Lower lobe of right lung (tissue), 2 donors: ENCODE measurements around the gene FOXP1. TPM values are rescaled to one million over a fixed set of nuclear protein-coding genes. Genes with fewer than 3 reads are reported as not detected.
A peak's percentile ranks its signal among the peaks of the same experiment; 100 is the strongest.

Source experiments
- ATAC-seq, 2 donors: fragments of 200-7000 bp; cut with Tn5 transposase; one replicate each; pipeline ENCODE4 v1.9.1; 2020 to 2022; ENCODE audit warnings: mild to moderate bottlenecking in 2 of 2, moderate library complexity in 2 of 2
- DNase-seq: peaks from one replicate; pipeline ENCODE4 v3.0.0-alpha.2; 2020
- H3K27ac ChIP-seq: fragments of 200-600 bp; one replicate; pipeline ENCODE4 v1.8.0; 2022
- H3K27me3 ChIP-seq: fragments of 200-600 bp; one replicate; pipeline ENCODE4 v1.8.0; 2022; ENCODE audit warnings: low read depth
- H3K36me3 ChIP-seq: fragments of 200-600 bp; one replicate; pipeline ENCODE4 v1.8.0; 2022; ENCODE audit warnings: mild to moderate bottlenecking
- H3K4me1 ChIP-seq: fragments of 200-600 bp; one replicate; pipeline ENCODE4 v1.8.0; 2022
- H3K4me3 ChIP-seq: fragments of 200-600 bp; one replicate; pipeline ENCODE4 v1.8.0; 2022; ENCODE audit warnings: mild to moderate bottlenecking
- H3K9me3 ChIP-seq: fragments of 200-600 bp; one replicate; pipeline ENCODE4 v1.8.0; 2022
- CTCF ChIP-seq: fragments of 200-600 bp; IDR thresholded peaks from one replicate; pipeline ENCODE4 v1.8.0; 2022; ENCODE audit warnings: antibody characterized with exemption, mild to moderate bottlenecking
- intact Hi-C: fragments of 100-400 bp; cut with DNase I; formaldehyde crosslinking; loops from one replicate; pipeline ENCODE4 v1.11.0; 2022
- total RNA-seq: library from RNA; stranded (reverse); fragmentation: NEBNext Ultra II Directional; extraction: Animal tissue kit (Norgen Biotek cat#: 25700); gene quantifications from one replicate; pipeline ENCODE4 v1.2.1, GENCODE V29; 2021
- donor health status: DM: no; HTN: yes; CAD: no; lungs with severe emphysema.

The FOXP1 gene
- total RNA-seq, 1 donor from 2014 or later = 138 TPM

GRCh38 chr3:71088019-71088708 lies 495.4 kb downstream of the FOXP1 start:
- Histone ChIP-seq H3K9me3 (no peaks in the 10 kb centered on the region), H3K4me1 (peaks cover 14% of the 10 kb centered on the region), H3K27me3 (no peaks in the 10 kb centered on the region), H3K36me3 (no peaks in the 10 kb centered on the region), H3K4me3 (no peak overlapping the region), H3K27ac (no peak overlapping the region)
- no peak for TF ChIP-seq CTCF
- ATAC-seq (no peak), DNase-seq (no peak)
- intact Hi-C loops = no loop called here

- Histone ChIP-seq H3K36me3 (no peaks in the 10 kb centered on the region), H3K9me3 (no peaks in the 10 kb centered on the region), H3K27me3 (no peaks in the 10 kb centered on the region), H3K4me3 (no peak overlapping the region), H3K27ac (no peak overlapping the region), H3K4me1 (peaks cover 14% of the 10 kb centered on the region)
- intact Hi-C loops = no loop called here
- peak; percentile 19 to 20 for ATAC-seq
- DNase-seq = no peak
- no peak for TF ChIP-seq CTCF
Observed at GRCh38 chr3:71087143-71088018, 496.1 kb downstream of the FOXP1 start.

- Histone ChIP-seq H3K4me3 (no peak overlapping the region), H3K27ac (no peak overlapping the region), H3K9me3 (no peaks in the 10 kb centered on the region), H3K4me1 (peaks cover 14% of the 10 kb centered on the region), H3K27me3 (no peaks in the 10 kb centered on the region), H3K36me3 (no peaks in the 10 kb centered on the region)
- ATAC-seq (no peak), DNase-seq (no peak)
- intact Hi-C loops = no loop called here
- TF ChIP-seq CTCF = no peak
Observed at GRCh38 chr3:71086777-71087142, 496.8 kb downstream of the FOXP1 start.

GRCh38 chr3:71083726-71084131 lies 499.8 kb downstream of the FOXP1 start:
- no peaks in the 10 kb centered on the region for H3K9me3 ChIP-seq
- no peak for TF ChIP-seq CTCF
- peaks cover 6% of the 10 kb centered on the region for H3K4me1 ChIP-seq
- no peaks in the 10 kb centered on the region for H3K36me3 ChIP-seq
- DNase-seq (no peak), ATAC-seq (no peak)
- no peaks in the 10 kb centered on the region for H3K27me3 ChIP-seq
- H3K4me3 ChIP-seq = no peak overlapping the region
- intact Hi-C loops = no loop called here
- no peak overlapping the region for H3K27ac ChIP-seq

- no peaks in the 10 kb centered on the region for H3K27me3 ChIP-seq
- H3K9me3 ChIP-seq = no peaks in the 10 kb centered on the region
- DNase-seq = no peak
- no peak overlapping the region for H3K4me3 ChIP-seq
- no peak overlapping the region for H3K27ac ChIP-seq
- H3K4me1 ChIP-seq = peaks cover 6% of the 10 kb centered on the region
- no peak for ATAC-seq
- H3K36me3 ChIP-seq = no peaks in the 10 kb centered on the region
- intact Hi-C loops = no loop called here
- TF ChIP-seq CTCF = no peak
Observed at GRCh38 chr3:71082833-71083232, 500.7 kb downstream of the FOXP1 start.
